Measurements from ENCODE around the gene PACSIN1. TPM values are rescaled to one million over a fixed set of nuclear protein-coding genes. Genes with fewer than 3 reads are reported as not detected.

The PACSIN1 gene
- total RNA-seq, 1 donor from 2014 or later: not detected

DNA sequence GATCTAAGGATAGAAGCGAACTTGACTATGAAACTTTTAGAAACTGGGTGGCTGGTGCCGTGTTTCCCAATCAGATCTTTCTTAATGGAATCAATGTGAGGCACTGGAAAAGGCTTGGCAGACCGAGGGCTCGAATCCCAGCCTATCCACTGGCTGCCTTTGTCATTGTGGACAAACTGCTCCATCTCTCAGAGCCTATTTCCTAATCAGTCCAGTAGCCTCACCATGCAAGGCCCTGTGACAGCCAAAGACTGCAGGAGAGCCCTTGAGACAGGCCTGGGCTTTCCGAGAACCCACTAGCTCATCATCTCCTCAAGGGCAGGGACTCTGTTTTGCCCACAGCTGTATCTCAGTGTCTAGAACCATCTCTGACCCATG, 46.9 kb downstream of the PACSIN1 start:
- no peak for TF ChIP-seq CTCF (IDR thresholded peaks at IDR 0.05)
- H3K27me3 ChIP-seq (ENCODE audit: low read depth): peaks cover 29% of the 10 kb centered on the region
- H3K9me3 ChIP-seq: peaks cover 5% of the 10 kb centered on the region
- no peaks in the 10 kb centered on the region for H3K36me3 ChIP-seq
- no peak for ATAC-seq
- no peaks in the 10 kb centered on the region for H3K4me1 ChIP-seq
- intact Hi-C loops (cut with DNase I): no loop called here
- H3K4me3 ChIP-seq: no peak overlapping the region
- DNase-seq: peak; percentile 7
- no peak overlapping the region for H3K27ac ChIP-seq

- Histone ChIP-seq H3K27ac (no peak overlapping the region), H3K36me3 (no peaks in the 10 kb centered on the region), H3K27me3 (ENCODE audit: low read depth) (peaks cover 30% of the 10 kb centered on the region), H3K4me1 (no peaks in the 10 kb centered on the region), H3K4me3 (no peak overlapping the region), H3K9me3 (peaks cover 5% of the 10 kb centered on the region)
- peak; percentile 5 for DNase-seq
- intact Hi-C loops (cut with DNase I): no loop called here
- no peak for TF ChIP-seq CTCF (IDR thresholded peaks at IDR 0.05)
- no peak for ATAC-seq
Measured at GRCh38 chr6:34513646-34514045, 47.8 kb downstream of the PACSIN1 start.

- intact Hi-C loops (cut with DNase I): no loop called here
- Histone ChIP-seq H3K27me3 (ENCODE audit: low read depth) (peaks cover 30% of the 10 kb centered on the region), H3K27ac (no peak overlapping the region), H3K4me1 (no peaks in the 10 kb centered on the region), H3K36me3 (no peaks in the 10 kb centered on the region), H3K9me3 (peaks cover 3% of the 10 kb centered on the region), H3K4me3 (no peak overlapping the region)
- ATAC-seq (no peak), DNase-seq (peak; percentile 1)
- no peak for TF ChIP-seq CTCF (IDR thresholded peaks at IDR 0.05)
Measured at GRCh38 chr6:34514112-34514511, 48.2 kb downstream of the PACSIN1 start.

- Histone ChIP-seq H3K27me3 (ENCODE audit: low read depth) (peaks cover 30% of the 10 kb centered on the region), H3K4me1 (no peaks in the 10 kb centered on the region), H3K36me3 (no peaks in the 10 kb centered on the region), H3K9me3 (no peaks in the 10 kb centered on the region), H3K27ac (no peak overlapping the region), H3K4me3 (no peak overlapping the region)
- ATAC-seq (no peak), DNase-seq (peak; percentile 35)
- intact Hi-C loops (cut with DNase I): no loop called here
- TF ChIP-seq CTCF (IDR thresholded peaks at IDR 0.05): no peak
Measured at GRCh38 chr6:34514593-34515472, 49.0 kb downstream of the PACSIN1 start.

GRCh38 chr6:34515473-34516387, 49.9 kb downstream of the PACSIN1 start:
- Histone ChIP-seq H3K4me3 (no peak overlapping the region), H3K36me3 (no peaks in the 10 kb centered on the region), H3K27ac (no peak overlapping the region), H3K4me1 (no peaks in the 10 kb centered on the region), H3K27me3 (ENCODE audit: low read depth) (peaks cover 30% of the 10 kb centered on the region), H3K9me3 (no peaks in the 10 kb centered on the region)
- TF ChIP-seq CTCF (IDR thresholded peaks at IDR 0.05): no peak
- DNase-seq: peak; percentile 24
- ATAC-seq: no peak
- intact Hi-C loops (cut with DNase I): no loop called here

Measured in lower lobe of right lung (tissue), 2 donors.